GM06990 (cell line): ENCODE results near the gene INPP5F.

Experiments used
- DNase-seq: peaks from one replicate; pipeline ENCODE4 v3.0.0-alpha.2; 2011; ENCODE audit not compliant: insufficient read length; ENCODE audit errors: extremely low read depth
- H3K27me3 ChIP-seq: replicated peaks from 2 replicates; pipeline ENCODE4 v1.6.0; 2011; ENCODE audit warnings: low read length; ENCODE audit not compliant: control insufficient read depth, insufficient read depth
- H3K36me3 ChIP-seq: 2 replicates; pipeline ENCODE4 v1.5.1; 2011; ENCODE audit warnings: low read length; ENCODE audit not compliant: control insufficient read depth, insufficient read depth
- H3K4me3 ChIP-seq: replicated peaks from 2 replicates; pipeline ENCODE4 v1.5.1; 2011; ENCODE audit warnings: low read depth, mild to moderate bottlenecking, control low read depth, low read length
- CTCF ChIP-seq: IDR thresholded peaks from 2 replicates; pipeline ENCODE4 v1.5.1; 2011; ENCODE audit warnings: low read length, control low read depth, mild to moderate bottlenecking, inconsistent platforms; ENCODE audit not compliant: insufficient read depth, poor library complexity, severe bottlenecking

Gene INPP5F

GRCh38 chr10:119803264-119803663, 77.4 kb downstream of the INPP5F start:
- Histone ChIP-seq H3K4me3 (no peak overlapping the region), H3K27me3 (no peaks in the 10 kb centered on the region), H3K36me3 (peaks cover 3% of the 10 kb centered on the region)
- no peak for DNase-seq
- TF ChIP-seq CTCF = no peak

- no peak for TF ChIP-seq CTCF
- H3K4me3 ChIP-seq = no peak overlapping the region
- DNase-seq = no peak
- H3K27me3 ChIP-seq = no peaks in the 10 kb centered on the region
- H3K36me3 ChIP-seq = peaks cover 3% of the 10 kb centered on the region
Measured at GRCh38 chr10:119805702-119806230, 79.9 kb downstream of the INPP5F start.

- DNase-seq = no peak
- peaks cover 3% of the 10 kb centered on the region for H3K36me3 ChIP-seq
- no peak for TF ChIP-seq CTCF
- no peak overlapping the region for H3K4me3 ChIP-seq
- H3K27me3 ChIP-seq = no peaks in the 10 kb centered on the region
Measured at GRCh38 chr10:119806334-119807130, 80.7 kb downstream of the INPP5F start.

GRCh38 chr10:119807960-119808697, 82.3 kb downstream of the INPP5F start:
- no peak for TF ChIP-seq CTCF
- Histone ChIP-seq H3K4me3 (no peak overlapping the region), H3K27me3 (no peaks in the 10 kb centered on the region), H3K36me3 (peaks cover 3% of the 10 kb centered on the region)
- DNase-seq = no peak

GRCh38 chr10:119811122-119811521, 85.3 kb downstream of the INPP5F start:
- H3K27me3 ChIP-seq = no peaks in the 10 kb centered on the region
- no peak for TF ChIP-seq CTCF
- DNase-seq = no peak
- no peak overlapping the region for H3K4me3 ChIP-seq
- H3K36me3 ChIP-seq = no peaks in the 10 kb centered on the region; the same call in 1 of the 2 replicates
